ENCODE measurements around the gene MACROH2A1. TPM values are rescaled to one million over a fixed set of nuclear protein-coding genes. Genes with fewer than 3 reads are reported as not detected.

The MACROH2A1 gene
- total RNA-seq, 4 donors from 2014 or later = 196 to 251 (median 209) TPM

DNA sequence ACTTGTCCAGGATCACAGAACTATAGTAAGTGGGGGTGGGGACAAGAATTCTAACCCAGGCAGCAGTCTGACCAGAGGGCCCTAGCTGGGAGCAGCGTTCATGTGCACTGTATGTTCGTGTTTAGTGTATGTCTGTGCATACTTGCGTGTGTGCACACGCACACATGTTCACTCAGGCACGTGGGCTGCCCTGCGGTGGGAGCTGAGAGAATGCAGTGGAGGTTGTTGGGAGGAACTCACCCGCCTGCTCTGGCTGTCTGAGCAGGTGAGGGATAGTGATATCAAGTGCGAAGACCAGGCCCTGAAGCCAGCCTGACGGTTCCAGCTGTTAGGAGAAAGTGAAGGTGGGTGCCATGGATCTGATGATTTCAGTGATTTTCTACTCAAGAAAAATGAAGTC lies 47.2 kb upstream of the MACROH2A1 start:
- Histone ChIP-seq H3K36me3 (no peaks in the 10 kb centered on the region), H3K4me1 (peaks cover 4% of the 10 kb centered on the region), H3K4me3 (no peak overlapping the region), H3K9me3 (no peaks in the 10 kb centered on the region), H3K27ac (no peak overlapping the region), H3K27me3 (peaks cover 8% of the 10 kb centered on the region)
- WGBS = 89% methylated on average over 9 of the region's 9 CpGs
- peak in 1 of 2 donors; percentile 47 for DNase-seq (ENCODE audit: low spot score in 2 of 2)
- TF ChIP-seq EP300 (IDR thresholded peaks at IDR 0.05) (no peak), POLR2A (IDR thresholded peaks at IDR 0.05) (no peak), POLR2AphosphoS5 (IDR thresholded peaks at IDR 0.05) (no peak)
- TF ChIP-seq, protein P1, sequence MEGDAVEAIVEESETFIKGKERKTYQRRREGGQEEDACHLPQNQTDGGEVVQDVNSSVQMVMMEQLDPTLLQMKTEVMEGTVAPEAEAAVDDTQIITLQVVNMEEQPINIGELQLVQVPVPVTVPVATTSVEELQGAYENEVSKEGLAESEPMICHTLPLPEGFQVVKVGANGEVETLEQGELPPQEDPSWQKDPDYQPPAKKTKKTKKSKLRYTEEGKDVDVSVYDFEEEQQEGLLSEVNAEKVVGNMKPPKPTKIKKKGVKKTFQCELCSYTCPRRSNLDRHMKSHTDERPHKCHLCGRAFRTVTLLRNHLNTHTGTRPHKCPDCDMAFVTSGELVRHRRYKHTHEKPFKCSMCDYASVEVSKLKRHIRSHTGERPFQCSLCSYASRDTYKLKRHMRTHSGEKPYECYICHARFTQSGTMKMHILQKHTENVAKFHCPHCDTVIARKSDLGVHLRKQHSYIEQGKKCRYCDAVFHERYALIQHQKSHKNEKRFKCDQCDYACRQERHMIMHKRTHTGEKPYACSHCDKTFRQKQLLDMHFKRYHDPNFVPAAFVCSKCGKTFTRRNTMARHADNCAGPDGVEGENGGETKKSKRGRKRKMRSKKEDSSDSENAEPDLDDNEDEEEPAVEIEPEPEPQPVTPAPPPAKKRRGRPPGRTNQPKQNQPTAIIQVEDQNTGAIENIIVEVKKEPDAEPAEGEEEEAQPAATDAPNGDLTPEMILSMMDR (IDR thresholded peaks at IDR 0.05) = no peak

DNA sequence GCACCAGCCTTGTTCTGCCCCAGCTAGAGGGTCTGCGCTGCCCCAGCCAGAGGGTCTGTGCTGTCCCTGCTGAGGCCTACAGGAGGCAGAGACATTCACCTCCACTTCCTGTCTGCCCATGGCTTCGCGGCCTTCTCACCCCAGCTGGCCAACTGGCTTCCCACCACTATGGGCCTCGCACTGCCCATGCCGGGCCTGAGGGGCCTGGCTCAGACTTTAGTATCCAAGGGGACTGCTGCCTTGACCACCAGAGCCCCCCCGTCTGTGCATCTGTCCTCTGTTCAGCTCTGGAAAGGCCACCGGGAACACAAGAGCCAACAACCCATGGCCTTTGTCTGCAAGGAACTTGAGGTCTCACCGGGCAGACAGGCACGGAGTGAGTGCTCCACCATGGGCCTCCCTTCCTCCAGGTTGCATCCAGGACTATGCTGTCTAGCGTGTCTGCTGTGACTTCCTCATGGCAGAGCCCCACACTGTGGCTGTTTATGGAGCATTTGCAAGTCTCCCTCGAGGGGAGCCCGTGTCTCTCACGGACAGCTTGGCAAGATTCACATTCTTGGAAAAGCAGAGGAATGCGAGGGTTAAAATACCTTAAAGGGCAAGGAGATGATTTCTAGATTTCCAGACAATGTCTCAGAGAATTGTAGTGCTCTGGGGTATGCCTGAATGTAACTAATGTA lies 46.4 kb upstream of the MACROH2A1 start:
- DNase-seq (ENCODE audit: low spot score in 2 of 2) = peak in 1 of 2 donors; percentile 77
- no peaks in the 10 kb centered on the region for H3K36me3 ChIP-seq
- WGBS = 84% methylated on average over 10 of the region's 14 CpGs
- H3K9me3 ChIP-seq = no peaks in the 10 kb centered on the region
- H3K27me3 ChIP-seq = peaks cover 8% of the 10 kb centered on the region
- no peak overlapping the region for H3K4me3 ChIP-seq
- no peak overlapping the region for H3K27ac ChIP-seq
- TF ChIP-seq, protein P1 (IDR thresholded peaks at IDR 0.05) = no peak
- TF ChIP-seq POLR2AphosphoS5 (IDR thresholded peaks at IDR 0.05) (no peak), POLR2A (IDR thresholded peaks at IDR 0.05) (no peak), EP300 (IDR thresholded peaks at IDR 0.05) (no peak)
- peaks cover 4% of the 10 kb centered on the region for H3K4me1 ChIP-seq

DNA sequence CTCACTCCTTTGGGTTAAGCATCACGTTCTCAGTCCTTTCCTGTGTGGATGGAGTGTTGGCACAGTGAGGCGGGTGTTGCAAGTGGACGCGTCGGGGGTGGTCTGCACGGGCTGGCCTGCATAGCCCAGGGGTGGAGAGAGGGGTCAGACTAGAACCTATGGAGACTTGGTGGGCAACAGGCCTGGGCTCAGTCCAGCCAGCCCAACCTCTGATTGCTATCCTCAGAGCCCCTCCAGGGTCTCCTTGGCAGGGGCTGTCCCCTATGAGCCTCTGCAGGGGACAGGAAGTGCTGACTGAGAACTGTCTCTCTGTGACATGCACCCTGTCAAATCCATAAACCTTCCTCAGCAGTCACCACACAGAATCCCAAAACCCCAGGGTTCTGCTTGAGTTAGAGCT lies 45.9 kb upstream of the MACROH2A1 start:
- WGBS = 83% methylated on average over 6 of the region's 6 CpGs
- no peak overlapping the region for H3K4me3 ChIP-seq
- peaks cover 8% of the 10 kb centered on the region for H3K27me3 ChIP-seq
- H3K9me3 ChIP-seq = no peaks in the 10 kb centered on the region
- H3K4me1 ChIP-seq = peaks cover 4% of the 10 kb centered on the region
- DNase-seq (ENCODE audit: low spot score in 2 of 2) = peak in 1 of 2 donors; percentile 44
- H3K27ac ChIP-seq = no peak overlapping the region
- no peaks in the 10 kb centered on the region for H3K36me3 ChIP-seq
- TF ChIP-seq, protein P1 (IDR thresholded peaks at IDR 0.05) = no peak
- TF ChIP-seq POLR2A (IDR thresholded peaks at IDR 0.05) = no peak
- TF ChIP-seq EP300 (IDR thresholded peaks at IDR 0.05) = no peak
- no peak for TF ChIP-seq POLR2AphosphoS5 (IDR thresholded peaks at IDR 0.05)

DNA sequence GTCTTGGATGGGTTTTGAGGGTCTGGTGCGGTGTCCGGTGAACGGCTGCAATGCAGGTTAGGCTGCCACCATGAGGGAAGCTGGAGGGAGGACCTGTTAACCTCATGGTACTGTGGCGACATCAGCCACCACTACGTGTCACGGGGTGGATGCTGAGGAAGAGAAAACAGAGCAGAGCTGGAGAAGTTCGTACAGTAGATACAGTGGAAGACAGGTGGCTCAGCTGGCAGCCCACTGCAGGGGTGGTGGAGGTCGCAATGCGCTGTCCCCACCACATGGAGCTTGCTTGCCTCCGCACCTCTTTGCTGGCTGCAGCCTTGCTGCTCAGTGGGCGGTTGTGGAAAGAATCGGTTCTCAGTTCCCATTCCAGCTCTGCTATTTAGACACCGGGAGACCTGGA lies 45.3 kb upstream of the MACROH2A1 start:
- H3K9me3 ChIP-seq = no peaks in the 10 kb centered on the region
- H3K27me3 ChIP-seq = peaks cover 5% of the 10 kb centered on the region
- TF ChIP-seq POLR2AphosphoS5 (IDR thresholded peaks at IDR 0.05) = no peak
- TF ChIP-seq, protein P1 (IDR thresholded peaks at IDR 0.05) = no peak
- no peak for TF ChIP-seq EP300 (IDR thresholded peaks at IDR 0.05)
- no peak for TF ChIP-seq POLR2A (IDR thresholded peaks at IDR 0.05)
- H3K27ac ChIP-seq = no peak overlapping the region
- WGBS = 90% methylated on average over 13 of the region's 13 CpGs
- H3K4me3 ChIP-seq = no peak overlapping the region
- peak in 1 of 2 donors; percentile 53 for DNase-seq (ENCODE audit: low spot score in 2 of 2)
- no peaks in the 10 kb centered on the region for H3K36me3 ChIP-seq
- H3K4me1 ChIP-seq = peaks cover 4% of the 10 kb centered on the region

DNA sequence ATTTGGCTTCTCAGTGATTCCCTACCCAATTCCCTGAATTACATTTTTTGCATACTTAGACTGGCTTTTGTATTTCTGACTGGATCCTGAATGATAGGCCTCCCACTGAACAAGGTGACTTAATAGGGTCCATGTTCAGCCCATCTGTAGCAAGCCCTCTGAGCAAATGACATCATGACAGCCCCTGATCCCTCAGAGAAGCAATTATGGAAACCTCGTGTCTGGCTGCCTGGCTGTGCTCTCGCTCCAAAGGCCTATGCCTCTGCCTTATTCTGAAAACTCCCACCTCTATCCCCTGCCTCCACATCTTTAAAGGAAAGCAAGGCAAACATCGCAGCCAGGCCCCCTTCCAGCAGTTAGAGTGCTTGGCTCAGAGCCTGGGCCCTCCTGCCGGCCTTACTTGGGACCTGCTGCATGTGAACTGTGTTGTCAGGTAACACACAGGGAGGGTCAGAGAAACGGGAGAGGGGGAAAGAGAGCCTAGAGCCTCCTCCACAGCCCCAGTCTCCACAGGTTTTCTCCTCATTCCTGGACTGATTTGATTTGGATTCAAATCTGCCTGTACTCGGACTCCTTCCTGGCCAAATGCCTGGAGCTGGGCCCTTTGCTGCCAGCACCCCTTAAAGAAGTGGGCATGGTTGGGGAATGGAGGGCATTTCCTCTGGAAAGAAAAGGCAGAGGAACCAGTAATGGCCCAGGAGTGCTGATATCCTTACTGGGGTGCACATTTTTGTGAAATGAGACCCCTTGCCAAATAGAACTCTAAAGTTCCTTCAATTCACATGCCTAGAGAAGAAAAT lies 44.3 kb upstream of the MACROH2A1 start:
- Histone ChIP-seq H3K27ac (no peak overlapping the region), H3K27me3 (peaks cover 5% of the 10 kb centered on the region), H3K9me3 (no peaks in the 10 kb centered on the region), H3K4me3 (no peak overlapping the region), H3K4me1 (peaks cover 9% of the 10 kb centered on the region), H3K36me3 (no peaks in the 10 kb centered on the region)
- WGBS = 71% methylated on average over 6 of the region's 6 CpGs
- TF ChIP-seq EP300 (IDR thresholded peaks at IDR 0.05) (no peak), POLR2A (IDR thresholded peaks at IDR 0.05) (no peak), POLR2AphosphoS5 (IDR thresholded peaks at IDR 0.05) (no peak)
- TF ChIP-seq, protein P1 (IDR thresholded peaks at IDR 0.05) = no peak
- peak in 1 of 2 donors; percentile 74 for DNase-seq (ENCODE audit: low spot score in 2 of 2)
